Mesendoderm (in vitro differentiated cells): Measurements from ENCODE around the gene CORT.
"Not testable (repeated sequence)": the region's sequence is repeated elsewhere in the genome, so short reads cannot be mapped to it uniquely, and the experiment has no call there.

Experiments used
- DNase-seq: peaks from one replicate; pipeline ENCODE4 v3.0.0; 2013
- H2AK5ac ChIP-seq: 2 replicates; pipeline ENCODE4 v1.6.1; 2013; ENCODE audit warnings: low read length, inconsistent platforms
- H2BK120ac ChIP-seq: 2 replicates; pipeline ENCODE4 v1.6.1; 2013; ENCODE audit warnings: low read depth, mild to moderate bottlenecking, low read length, moderate library complexity, mixed read lengths
- H2BK15ac ChIP-seq: replicated peaks from 2 replicates; pipeline ENCODE4 v1.6.1; 2013; ENCODE audit warnings: low read depth, mild to moderate bottlenecking, moderate library complexity
- H2BK5ac ChIP-seq: 2 replicates; pipeline ENCODE4 v1.6.1; 2013; ENCODE audit warnings: low read length, inconsistent platforms
- H3K18ac ChIP-seq: 2 replicates; pipeline ENCODE4 v1.6.1; 2013; ENCODE audit warnings: mild to moderate bottlenecking, low read length, mixed read lengths
- H3K23ac ChIP-seq: one replicate; pipeline ENCODE4 v1.6.1; 2013; ENCODE audit warnings: low read length
- H3K27ac ChIP-seq: 2 replicates; pipeline ENCODE4 v1.5.1; 2013; ENCODE audit warnings: low read depth, mild to moderate bottlenecking, inconsistent platforms, low read length, moderate library complexity
- H3K27me3 ChIP-seq: 2 replicates; pipeline ENCODE4 v1.6.1; 2013; ENCODE audit warnings: low read length, control low read depth, mild to moderate bottlenecking, inconsistent platforms; ENCODE audit not compliant: insufficient read depth, poor library complexity
- H3K36me3 ChIP-seq: 2 replicates; pipeline ENCODE4 v1.6.1; 2013; ENCODE audit warnings: low read length, inconsistent platforms; ENCODE audit not compliant: control insufficient read depth, insufficient read depth
- H3K4ac ChIP-seq: one replicate; pipeline ENCODE4 v1.6.1; 2013; ENCODE audit warnings: low read depth, mild to moderate bottlenecking, low read length, moderate library complexity
- H3K4me1 ChIP-seq: 2 replicates; pipeline ENCODE4 v1.6.1; 2013; ENCODE audit warnings: low read depth, low read length, inconsistent platforms; ENCODE audit not compliant: control insufficient read depth
- H3K4me2 ChIP-seq: 2 replicates; pipeline ENCODE4 v1.6.1; 2013; ENCODE audit warnings: low read length
- H3K4me3 ChIP-seq: 2 replicates; pipeline ENCODE4 v1.5.1; 2013; ENCODE audit warnings: mild to moderate bottlenecking, low read length
- H3K56ac ChIP-seq: one replicate; pipeline ENCODE4 v1.6.1; 2013; ENCODE audit warnings: low read length
- H3K79me1 ChIP-seq: 2 replicates; pipeline ENCODE4 v1.6.1; 2013; ENCODE audit warnings: low read length, inconsistent platforms
- H3K79me2 ChIP-seq: 2 replicates; pipeline ENCODE4 v1.6.1; 2013; ENCODE audit warnings: mild to moderate bottlenecking, low read length; ENCODE audit not compliant: control insufficient read depth, insufficient read depth
- H3K9ac ChIP-seq: 2 replicates; pipeline ENCODE4 v1.6.1; 2013; ENCODE audit warnings: low read length, inconsistent platforms
- H4K5ac ChIP-seq: one replicate; pipeline ENCODE4 v1.6.1; 2013; ENCODE audit warnings: low read length
- H4K8ac ChIP-seq: one replicate; pipeline ENCODE4 v1.6.1; 2013; ENCODE audit warnings: low read depth, mild to moderate bottlenecking, control low read depth, low read length, moderate library complexity
- WGBS: extraction: QIAGEN DNeasy Blood & Tissue Kit; methylation state at CpG from one replicate; pipeline ENCODE4 v1.1.7; 2013; ENCODE audit warnings: low lambda C conversion rate, missing lambda C conversion rate; ENCODE audit not compliant: insufficient coverage; ENCODE audit errors: extremely low coverage; 5-methylcytosine and 5-hydroxymethylcytosine counted together

Gene CORT

GRCh38 chr1:10415967-10416366 lies 33.9 kb upstream of the CORT start:
- not testable (repeated sequence) for H4K5ac ChIP-seq, H3K79me2 ChIP-seq, H4K8ac ChIP-seq, H2BK15ac ChIP-seq, H3K4me1 ChIP-seq, H3K4me2 ChIP-seq, H3K27ac ChIP-seq, H3K4me3 ChIP-seq, H3K79me1 ChIP-seq, H2BK120ac ChIP-seq, H3K23ac ChIP-seq, H2BK5ac ChIP-seq, H2AK5ac ChIP-seq, H3K18ac ChIP-seq, H3K27me3 ChIP-seq, DNase-seq, H3K56ac ChIP-seq, H3K4ac ChIP-seq, H3K9ac ChIP-seq
- H3K36me3 ChIP-seq: peaks cover 26% of the 10 kb centered on the region
- no CpG with 5 or more reads among the region's 1 CpG for WGBS

- H3K56ac ChIP-seq, H2BK120ac ChIP-seq, H3K27ac ChIP-seq, H3K4ac ChIP-seq, H3K27me3 ChIP-seq, H3K79me1 ChIP-seq, H4K8ac ChIP-seq, H2BK5ac ChIP-seq, H3K9ac ChIP-seq, H3K4me1 ChIP-seq, H2AK5ac ChIP-seq, H3K23ac ChIP-seq, H3K18ac ChIP-seq, H3K4me3 ChIP-seq, H3K4me2 ChIP-seq, H3K79me2 ChIP-seq, H4K5ac ChIP-seq, DNase-seq, H2BK15ac ChIP-seq: not testable (repeated sequence)
- peaks cover 24% of the 10 kb centered on the region for H3K36me3 ChIP-seq
- no CpG with 5 or more reads among the region's 8 CpGs for WGBS
These were observed 31.1 kb upstream of the CORT start for GRCh38 chr1:10418741-10419140.

GRCh38 chr1:10419351-10419750 lies 30.5 kb upstream of the CORT start:
- no CpG with 5 or more reads among the region's 15 CpGs for WGBS
- peaks cover 24% of the 10 kb centered on the region for H3K36me3 ChIP-seq

GRCh38 chr1:10421637-10422036 lies 28.2 kb upstream of the CORT start:
- no peak overlapping the region for H3K4me3 ChIP-seq
- H4K8ac ChIP-seq: no peak overlapping the region
- no peaks in the 10 kb centered on the region for H3K79me1 ChIP-seq
- WGBS: no CpG with 5 or more reads among the region's 5 CpGs
- H3K4ac ChIP-seq: no peak overlapping the region
- H3K23ac ChIP-seq: no peak overlapping the region
- H3K79me2 ChIP-seq: no peaks in the 10 kb centered on the region
- H2BK5ac ChIP-seq: no peak overlapping the region
- H3K9ac ChIP-seq: no peak overlapping the region
- H3K4me1 ChIP-seq: no peaks in the 10 kb centered on the region
- H4K5ac ChIP-seq: no peak overlapping the region
- H3K4me2 ChIP-seq: no peak overlapping the region
- no peak overlapping the region for H2BK120ac ChIP-seq
- H3K27ac ChIP-seq: no peak overlapping the region
- no peak overlapping the region for H3K56ac ChIP-seq
- no peak overlapping the region for H3K18ac ChIP-seq
- H3K27me3 ChIP-seq: no peaks in the 10 kb centered on the region
- no peak overlapping the region for H2BK15ac ChIP-seq
- DNase-seq: no peak
- H2AK5ac ChIP-seq: no peak overlapping the region
- peaks cover 23% of the 10 kb centered on the region for H3K36me3 ChIP-seq

More at GRCh38 chr1:10419351-10419750, 30.5 kb upstream of the CORT start:
- Histone ChIP-seq H3K4me3 (no peak overlapping the region), H3K18ac (no peak overlapping the region), H2BK5ac (no peak overlapping the region), H2BK15ac (no peak overlapping the region), H4K8ac (no peak overlapping the region), H3K56ac (no peak overlapping the region), H4K5ac (no peak overlapping the region), H3K4me2 (no peak overlapping the region), H3K4me1 (peaks cover 3% of the 10 kb centered on the region), H3K4ac (no peak overlapping the region), H3K79me1 (no peaks in the 10 kb centered on the region), H3K27ac (no peak overlapping the region), H3K27me3 (no peaks in the 10 kb centered on the region), H2AK5ac (no peak overlapping the region), H3K79me2 (no peaks in the 10 kb centered on the region), H2BK120ac (no peak overlapping the region), H3K23ac (no peak overlapping the region), H3K9ac (no peak overlapping the region)
- no peak for DNase-seq

- Histone ChIP-seq H3K56ac (no peak overlapping the region), H3K36me3 (peaks cover 12% of the 10 kb centered on the region), H3K18ac (no peak overlapping the region), H3K4me3 (no peak overlapping the region), H2BK5ac (no peak overlapping the region), H3K4me2 (no peak overlapping the region), H3K27me3 (no peaks in the 10 kb centered on the region), H3K79me1 (no peaks in the 10 kb centered on the region), H3K4me1 (no peaks in the 10 kb centered on the region), H3K9ac (no peak overlapping the region), H3K4ac (no peak overlapping the region), H2BK15ac (no peak overlapping the region), H4K5ac (no peak overlapping the region), H3K79me2 (no peaks in the 10 kb centered on the region), H4K8ac (no peak overlapping the region), H2BK120ac (no peak overlapping the region), H2AK5ac (no peak overlapping the region), H3K27ac (no peak overlapping the region), H3K23ac (no peak overlapping the region)
- DNase-seq: no peak
- WGBS: no CpG with 5 or more reads among the region's 9 CpGs
These were observed 25.8 kb upstream of the CORT start for GRCh38 chr1:10424034-10424433.

GRCh38 chr1:10424651-10425050 lies 25.2 kb upstream of the CORT start:
- H2AK5ac ChIP-seq: no peak overlapping the region
- no peak overlapping the region for H2BK15ac ChIP-seq
- WGBS: no CpG with 5 or more reads among the region's 8 CpGs
- peaks cover 8% of the 10 kb centered on the region for H3K36me3 ChIP-seq
- H3K56ac ChIP-seq: no peak overlapping the region
- H3K27ac ChIP-seq: no peak overlapping the region
- H3K4me2 ChIP-seq: no peak overlapping the region
- no peaks in the 10 kb centered on the region for H3K4me1 ChIP-seq
- H3K4ac ChIP-seq: no peak overlapping the region
- no peaks in the 10 kb centered on the region for H3K79me1 ChIP-seq
- no peak overlapping the region for H4K5ac ChIP-seq
- no peak overlapping the region for H2BK120ac ChIP-seq
- H3K9ac ChIP-seq: no peak overlapping the region
- no peak overlapping the region for H4K8ac ChIP-seq
- H3K18ac ChIP-seq: no peak overlapping the region
- no peak for DNase-seq
- H3K23ac ChIP-seq: no peak overlapping the region
- no peaks in the 10 kb centered on the region for H3K79me2 ChIP-seq
- H2BK5ac ChIP-seq: no peak overlapping the region
- H3K4me3 ChIP-seq: no peak overlapping the region
- H3K27me3 ChIP-seq: no peaks in the 10 kb centered on the region
